Hepatocyte (in vitro differentiated cells): ENCODE measurements around the gene LEPROT. TPM values are rescaled to one million over a fixed set of nuclear protein-coding genes. Genes with fewer than 3 reads are reported as not detected.

Source experiments
- DNase-seq: peaks from one replicate; pipeline ENCODE4 v3.0.0-alpha.2; 2016; ENCODE audit warnings: low spot score
- H2AFZ ChIP-seq: fragments of 200-600 bp; sonication (generic); 2 replicates; pipeline ENCODE4 v1.6.0; 2016; ENCODE audit warnings: antibody characterized with exemption, mild to moderate bottlenecking
- H3K27ac ChIP-seq: fragments of 200-600 bp; sonication (generic); 2 replicates; pipeline ENCODE4 v1.5.1; 2016; ENCODE audit warnings: mild to moderate bottlenecking
- H3K27me3 ChIP-seq: fragments of 200-600 bp; sonication (generic); 2 replicates; pipeline ENCODE4 v1.6.1; 2016
- H3K36me3 ChIP-seq: fragments of 200-600 bp; sonication (generic); replicated peaks from 2 replicates; pipeline ENCODE4 v1.5.1; 2016; ENCODE audit warnings: low read depth; ENCODE audit not compliant: insufficient read depth
- H3K4me1 ChIP-seq: fragments of 200-600 bp; sonication (generic); 2 replicates; pipeline ENCODE4 v1.5.1; 2016; ENCODE audit warnings: mild to moderate bottlenecking, moderate library complexity; ENCODE audit not compliant: insufficient read depth
- H3K4me2 ChIP-seq: fragments of 200-600 bp; sonication (generic); 2 replicates; pipeline ENCODE4 v1.6.0; 2016
- H3K4me3 ChIP-seq: fragments of 200-600 bp; sonication (generic); 2 replicates; pipeline ENCODE4 v1.5.1; 2016; ENCODE audit warnings: mild to moderate bottlenecking
- H3K79me2 ChIP-seq: fragments of 200-600 bp; sonication (generic); 2 replicates; pipeline ENCODE4 v1.6.0; 2017; ENCODE audit warnings: mild to moderate bottlenecking
- H3K9me2 ChIP-seq: fragments of 200-600 bp; sonication (generic); replicated peaks from 2 replicates; pipeline ENCODE4 v1.6.0; 2017; ENCODE audit warnings: mild to moderate bottlenecking; ENCODE audit not compliant: insufficient read depth
- H3K9me3 ChIP-seq: fragments of 200-600 bp; sonication (generic); 2 replicates; pipeline ENCODE4 v1.5.1; 2016; ENCODE audit warnings: low read depth, mild to moderate bottlenecking
- H4K20me1 ChIP-seq: fragments of 200-600 bp; sonication (generic); 2 replicates; pipeline ENCODE4 v1.6.0; 2016; ENCODE audit warnings: mild to moderate bottlenecking; ENCODE audit not compliant: insufficient read depth, poor library complexity, severe bottlenecking
- EZH2 ChIP-seq: fragments of 200-600 bp; sonication (generic); IDR thresholded peaks from 2 replicates; pipeline ENCODE4 v1.6.1; 2016; ENCODE audit warnings: antibody characterized with exemption, mild to moderate bottlenecking, borderline replicate concordance
- EZH2phosphoT487 ChIP-seq: fragments of 200-600 bp; sonication (generic); IDR thresholded peaks from one replicate; pipeline ENCODE4 v1.6.1; 2018; ENCODE audit warnings: antibody characterized with exemption, mild to moderate bottlenecking, low read depth, moderate library complexity; ENCODE audit not compliant: unreplicated experiment, severe bottlenecking
- WGBS: methylation state at CpG from one replicate; pipeline ENCODE4 v1.1.6; 2016; ENCODE audit warnings: low lambda C conversion rate; ENCODE audit errors: missing lambda C conversion rate; 5-methylcytosine and 5-hydroxymethylcytosine counted together
- polyA plus RNA-seq: library from polyadenylated mRNA; unstranded; fragments of >200 nt; fragmentation: Nextera tagmentation; extraction: Ambion mirVana; gene quantifications from 2 replicates; pipeline ENCODE4 v1.2.1, GENCODE V29; 2016
- total RNA-seq: library from RNA; depleted of rRNA; stranded (reverse); fragments of >200 nt; gene quantifications from 2 replicates; pipeline ENCODE4 v1.2.3, GENCODE V29; 2014
- TF ChIP-seq, protein P1 (sequence below): fragments of 200-600 bp; sonication (generic); IDR thresholded peaks from 2 replicates; pipeline ENCODE4 v1.5.1; 2016; ENCODE audit warnings: antibody characterized with exemption, mild to moderate bottlenecking; ENCODE audit not compliant: poor library complexity

LEPROT gene
- total and polyA plus RNA-seq, 2 experiments from 2014 or later = 89.9 to 97.0 TPM

DNA sequence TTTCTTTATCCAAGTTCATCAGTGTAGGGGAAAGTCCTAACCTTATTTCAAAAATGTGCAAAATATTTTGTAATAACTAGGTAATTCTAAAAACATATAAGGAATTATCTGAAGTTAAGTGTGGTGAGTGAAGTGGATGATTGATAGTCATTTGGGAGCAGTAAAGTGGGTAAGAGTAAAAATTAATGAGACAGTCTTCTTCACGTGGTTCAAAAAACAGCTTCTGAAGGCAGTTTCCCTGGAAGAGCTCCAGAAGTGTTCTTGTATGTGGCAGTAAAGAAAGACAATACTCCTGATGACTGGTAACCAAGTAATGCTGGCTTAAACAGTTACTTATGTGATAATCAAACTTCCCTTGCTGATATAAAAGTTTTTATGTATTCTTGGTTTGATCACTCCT, 50.3 kb downstream of the LEPROT start:
- no peaks in the 10 kb centered on the region for H3K79me2 ChIP-seq
- no peaks in the 10 kb centered on the region for H3K36me3 ChIP-seq
- H3K9me2 ChIP-seq = no peaks in the 10 kb centered on the region
- H3K27me3 ChIP-seq = no peaks in the 10 kb centered on the region
- H3K4me2 ChIP-seq = no peak overlapping the region
- TF ChIP-seq EZH2 = no peak
- TF ChIP-seq, protein P1, sequence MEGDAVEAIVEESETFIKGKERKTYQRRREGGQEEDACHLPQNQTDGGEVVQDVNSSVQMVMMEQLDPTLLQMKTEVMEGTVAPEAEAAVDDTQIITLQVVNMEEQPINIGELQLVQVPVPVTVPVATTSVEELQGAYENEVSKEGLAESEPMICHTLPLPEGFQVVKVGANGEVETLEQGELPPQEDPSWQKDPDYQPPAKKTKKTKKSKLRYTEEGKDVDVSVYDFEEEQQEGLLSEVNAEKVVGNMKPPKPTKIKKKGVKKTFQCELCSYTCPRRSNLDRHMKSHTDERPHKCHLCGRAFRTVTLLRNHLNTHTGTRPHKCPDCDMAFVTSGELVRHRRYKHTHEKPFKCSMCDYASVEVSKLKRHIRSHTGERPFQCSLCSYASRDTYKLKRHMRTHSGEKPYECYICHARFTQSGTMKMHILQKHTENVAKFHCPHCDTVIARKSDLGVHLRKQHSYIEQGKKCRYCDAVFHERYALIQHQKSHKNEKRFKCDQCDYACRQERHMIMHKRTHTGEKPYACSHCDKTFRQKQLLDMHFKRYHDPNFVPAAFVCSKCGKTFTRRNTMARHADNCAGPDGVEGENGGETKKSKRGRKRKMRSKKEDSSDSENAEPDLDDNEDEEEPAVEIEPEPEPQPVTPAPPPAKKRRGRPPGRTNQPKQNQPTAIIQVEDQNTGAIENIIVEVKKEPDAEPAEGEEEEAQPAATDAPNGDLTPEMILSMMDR = no peak
- TF ChIP-seq EZH2phosphoT487 = no peak
- peak overlapping the region; percentile 13 for H3K27ac ChIP-seq
- no peaks in the 10 kb centered on the region for H4K20me1 ChIP-seq
- no peaks in the 10 kb centered on the region for H3K9me3 ChIP-seq
- peaks cover 18% of the 10 kb centered on the region for H3K4me1 ChIP-seq
- 59% methylated on average over 1 of the region's 1 CpG for WGBS
- H3K4me3 ChIP-seq = no peak overlapping the region
- DNase-seq = no peak
- no peak overlapping the region for H2AFZ ChIP-seq

DNA sequence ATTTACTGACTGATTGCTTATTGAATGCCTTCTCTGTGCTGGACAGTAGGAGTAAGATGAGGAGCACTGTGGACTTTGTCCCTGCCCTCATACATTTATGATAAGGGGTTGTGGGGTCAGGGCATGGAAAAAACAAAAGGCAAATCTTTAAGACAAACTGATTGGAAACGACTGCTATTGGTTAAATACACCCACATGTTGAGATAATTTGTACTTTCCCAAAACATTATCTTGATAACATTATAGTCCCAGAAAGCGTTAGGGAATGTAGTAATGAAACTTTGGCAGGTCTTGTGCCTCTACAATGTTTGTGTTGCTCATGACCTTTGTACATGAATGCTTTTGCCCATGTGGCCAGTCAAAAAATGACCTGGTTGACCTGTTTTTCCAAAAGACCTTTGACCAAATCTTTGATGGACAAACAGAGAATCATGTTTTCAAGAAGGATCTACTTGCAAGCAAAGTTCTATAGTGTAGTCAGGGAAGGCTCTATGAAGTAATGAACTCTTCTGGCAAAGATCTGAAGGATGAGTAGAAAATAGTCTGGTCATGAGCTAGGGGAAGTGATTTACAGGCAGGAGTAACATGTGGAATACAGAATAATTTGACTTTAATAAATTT, 50.9 kb downstream of the LEPROT start:
- Histone ChIP-seq H4K20me1 (no peaks in the 10 kb centered on the region), H3K4me3 (no peak overlapping the region), H3K27ac (peak overlapping the region; percentile 48), H3K36me3 (no peaks in the 10 kb centered on the region), H3K79me2 (no peaks in the 10 kb centered on the region), H3K4me1 (peaks cover 18% of the 10 kb centered on the region), H3K9me2 (no peaks in the 10 kb centered on the region), H2AFZ (no peak overlapping the region), H3K9me3 (no peaks in the 10 kb centered on the region), H3K27me3 (no peaks in the 10 kb centered on the region), H3K4me2 (no peak overlapping the region)
- WGBS = 30% methylated on average over 2 of the region's 2 CpGs
- TF ChIP-seq, protein P1 = no peak
- TF ChIP-seq EZH2phosphoT487 (no peak), EZH2 (no peak)
- peak; percentile 21 for DNase-seq

DNA sequence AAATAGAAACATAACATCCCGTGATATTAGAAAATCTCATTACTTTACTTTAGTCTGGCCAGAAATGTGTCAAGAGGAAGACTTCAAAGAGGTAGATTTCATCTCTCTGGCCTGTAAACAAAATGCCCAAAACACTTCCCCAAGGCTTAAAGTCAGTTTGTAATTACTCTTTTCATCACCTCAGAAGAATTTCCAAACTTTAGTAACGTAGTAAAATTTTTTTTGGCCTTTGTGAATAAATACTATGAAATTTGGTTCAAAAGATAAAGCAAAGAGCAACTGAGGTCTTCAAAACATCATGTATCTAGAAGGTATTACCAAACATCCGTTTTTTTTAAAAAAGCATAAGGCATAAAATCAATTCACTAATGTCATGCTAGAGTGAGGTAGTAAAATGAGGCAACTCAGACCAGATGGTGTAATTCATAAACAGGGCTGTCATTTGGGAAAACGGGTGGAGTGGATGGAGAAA, 51.4 kb downstream of the LEPROT start:
- Histone ChIP-seq H4K20me1 (no peaks in the 10 kb centered on the region), H3K4me3 (no peak overlapping the region), H3K36me3 (no peaks in the 10 kb centered on the region), H3K27ac (peak overlapping the region; percentile 48), H3K4me1 (peaks cover 18% of the 10 kb centered on the region), H3K4me2 (no peak overlapping the region), H3K9me2 (no peaks in the 10 kb centered on the region), H2AFZ (no peak overlapping the region), H3K27me3 (no peaks in the 10 kb centered on the region), H3K79me2 (no peaks in the 10 kb centered on the region), H3K9me3 (no peaks in the 10 kb centered on the region)
- WGBS = 77% methylated on average over 4 of the region's 4 CpGs
- no peak for DNase-seq
- TF ChIP-seq EZH2phosphoT487 (no peak), EZH2 (no peak)
- TF ChIP-seq, protein P1 = no peak
